ENCODE data around the gene GPR32.

- TF ChIP-seq POLR2A (IDR thresholded peaks at IDR 0.05) (no peak), CTCF (IDR thresholded peaks at IDR 0.05 in 8 of 11, conservative IDR thresholded peaks at IDR 0.05 in 3 of 11) (no peak), POLR2AphosphoS5 (IDR thresholded peaks at IDR 0.05) (no peak)
Observed at GRCh38 chr19:50820549-50821247, 50.4 kb downstream of the GPR32 start.

Measured in spleen (tissue), 7 donors.